NCI-H2081 treated with DMSO at 0.1 percent for 48 hours (cell line): ENCODE results near the gene PTPN9.
"Not testable (repeated sequence)": the region's sequence is repeated elsewhere in the genome, so short reads cannot be mapped to it uniquely, and the experiment has no call there.

Experiments
- DNase-seq: peaks from one replicate; lab custom pipeline; 2025; lab: John Stamatoyannopoulos, UW

Gene PTPN9

DNA sequence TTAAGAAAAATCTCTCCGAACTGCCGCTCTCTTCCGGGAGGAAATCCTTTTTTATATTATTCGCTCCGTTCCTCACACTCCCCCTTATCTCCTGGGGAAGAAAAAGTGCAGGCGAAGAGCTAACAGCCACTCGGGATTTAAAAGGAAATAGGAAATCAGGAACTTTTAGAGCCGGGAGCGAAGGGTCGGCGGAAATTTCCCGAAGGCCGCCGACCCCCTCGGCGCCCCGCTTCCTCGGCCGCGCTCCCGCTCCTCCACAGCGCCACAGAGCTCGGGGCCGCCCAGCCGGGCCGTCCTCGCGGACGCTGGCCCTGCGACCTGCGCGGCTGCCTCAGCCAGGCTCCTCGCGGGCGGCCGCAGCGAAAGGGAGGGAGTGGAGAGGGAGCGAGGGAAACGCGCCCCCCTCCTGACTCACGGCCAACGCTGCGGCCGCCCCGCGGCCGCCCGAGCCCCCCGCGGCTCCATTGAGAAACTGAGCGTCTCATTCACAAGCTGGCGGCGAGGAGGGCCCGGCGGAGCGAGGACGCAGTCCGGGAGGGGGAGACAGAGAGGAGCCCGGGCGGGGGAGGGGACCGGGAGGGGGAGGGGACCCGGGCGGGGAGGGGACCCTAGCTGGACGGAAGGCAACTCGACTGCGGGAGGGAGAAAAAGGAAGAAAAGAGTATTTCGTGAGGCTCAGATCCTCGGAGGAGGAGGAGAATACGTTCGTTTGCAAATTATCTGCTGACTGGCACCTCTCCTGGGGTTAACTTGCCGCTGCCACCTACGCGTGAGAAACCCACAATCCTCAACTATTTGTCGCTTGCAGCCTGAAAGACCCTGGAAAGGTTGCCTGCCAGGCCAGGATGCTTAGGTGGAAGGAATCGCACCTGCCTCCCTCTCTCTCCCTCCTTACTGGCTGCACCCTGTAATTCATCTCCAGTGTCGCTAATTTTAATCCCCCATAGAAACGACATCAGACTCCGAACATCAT lies at the start of gene PTPN9:
Gene PTPN9 (minus strand): TSS at position 368 of the 973 bp plus-strand sequence. CDS start 539 bp downstream, outside the sequence.
- DNase-seq: peak; percentile 29

DNA sequence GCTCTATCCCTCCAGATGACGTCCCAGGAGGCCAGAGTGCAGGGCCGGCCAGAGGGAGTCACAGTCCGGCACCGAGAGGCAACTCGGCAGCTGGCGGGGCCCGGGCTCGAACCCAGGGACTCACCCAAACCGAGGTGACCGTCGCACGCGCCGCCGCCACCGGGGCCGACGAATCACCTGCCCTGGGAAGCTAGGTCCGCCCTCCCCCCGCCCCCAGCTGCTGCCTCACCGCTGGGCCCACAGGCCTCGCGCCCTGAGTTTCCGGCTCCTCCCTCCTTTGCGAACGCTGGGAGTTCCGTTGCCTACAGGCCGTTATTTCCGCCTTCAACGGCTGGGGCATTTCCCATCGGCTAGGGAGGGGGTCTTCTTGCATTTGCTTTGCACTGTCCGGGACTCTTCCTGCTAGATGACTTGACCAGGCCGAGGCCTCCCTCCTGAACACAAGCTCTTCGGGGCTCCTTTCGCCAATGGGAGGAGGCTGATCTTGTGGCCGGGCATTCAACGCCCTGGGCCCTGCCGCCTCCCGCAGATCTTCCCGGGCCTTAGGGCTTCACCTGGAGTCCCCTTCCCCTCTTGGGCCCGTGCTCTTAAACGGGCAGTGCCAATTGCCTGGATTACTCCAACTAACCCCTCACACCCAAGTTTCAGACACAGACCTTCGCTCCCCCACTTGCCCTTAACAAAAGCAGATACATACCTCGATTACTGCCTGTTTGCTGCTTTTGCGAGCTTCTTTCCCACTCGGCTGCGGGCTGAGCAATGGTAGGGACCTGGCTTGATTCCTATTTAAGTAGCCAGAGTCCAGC lies 46.6 kb upstream of the PTPN9 start, which contains the start of gene SNUPN:
Gene SNUPN (minus strand): TSS at position 184 of the 806 bp plus-strand sequence. CDS start 4,674 bp downstream, outside the sequence.
- peak; percentile 56 for DNase-seq

GRCh38 chr15:75622505-75622904 lies 43.4 kb upstream of the PTPN9 start:
- no peak for DNase-seq

GRCh38 chr15:75620841-75621391 lies 41.8 kb upstream of the PTPN9 start:
- DNase-seq: no peak

DNA sequence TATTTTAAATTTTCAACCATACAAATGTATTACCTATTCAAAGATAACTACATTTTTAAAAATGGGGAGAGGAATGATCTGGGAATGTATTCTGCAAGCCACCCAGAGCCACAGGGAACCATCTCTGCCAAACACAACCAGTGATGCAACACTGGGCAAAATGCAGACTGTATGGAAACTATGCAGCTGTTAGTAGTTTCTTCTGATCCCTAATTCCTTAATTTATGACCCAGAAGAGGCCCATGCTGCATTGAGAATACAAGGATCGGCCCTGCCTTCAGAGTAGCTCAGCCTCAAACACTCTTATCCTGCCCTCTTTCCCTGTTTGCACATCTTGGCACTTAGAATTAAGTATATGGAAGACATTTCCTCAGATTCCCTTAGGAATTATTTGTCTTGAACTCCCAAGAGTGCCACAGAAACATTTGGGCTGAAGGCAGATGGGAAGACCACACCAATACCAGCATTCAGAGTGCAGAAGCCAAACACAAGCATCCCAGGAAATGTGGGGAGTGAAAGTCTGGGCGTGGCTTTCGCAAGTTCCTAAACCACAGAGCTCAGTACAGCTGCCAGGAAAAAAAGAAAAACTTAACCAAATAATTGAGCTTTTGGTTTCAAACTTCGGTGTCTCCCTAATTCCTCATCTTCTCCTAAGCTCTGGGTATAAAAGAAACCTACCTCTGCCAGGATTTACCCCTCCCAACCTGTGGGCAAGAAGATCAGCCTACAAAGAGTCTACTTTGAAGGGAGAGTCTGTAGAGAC lies 41.1 kb upstream of the PTPN9 start:
- DNase-seq: no peak

- no peak for DNase-seq
Observed at GRCh38 chr15:75616766-75617165, 37.7 kb upstream of the PTPN9 start.

DNA sequence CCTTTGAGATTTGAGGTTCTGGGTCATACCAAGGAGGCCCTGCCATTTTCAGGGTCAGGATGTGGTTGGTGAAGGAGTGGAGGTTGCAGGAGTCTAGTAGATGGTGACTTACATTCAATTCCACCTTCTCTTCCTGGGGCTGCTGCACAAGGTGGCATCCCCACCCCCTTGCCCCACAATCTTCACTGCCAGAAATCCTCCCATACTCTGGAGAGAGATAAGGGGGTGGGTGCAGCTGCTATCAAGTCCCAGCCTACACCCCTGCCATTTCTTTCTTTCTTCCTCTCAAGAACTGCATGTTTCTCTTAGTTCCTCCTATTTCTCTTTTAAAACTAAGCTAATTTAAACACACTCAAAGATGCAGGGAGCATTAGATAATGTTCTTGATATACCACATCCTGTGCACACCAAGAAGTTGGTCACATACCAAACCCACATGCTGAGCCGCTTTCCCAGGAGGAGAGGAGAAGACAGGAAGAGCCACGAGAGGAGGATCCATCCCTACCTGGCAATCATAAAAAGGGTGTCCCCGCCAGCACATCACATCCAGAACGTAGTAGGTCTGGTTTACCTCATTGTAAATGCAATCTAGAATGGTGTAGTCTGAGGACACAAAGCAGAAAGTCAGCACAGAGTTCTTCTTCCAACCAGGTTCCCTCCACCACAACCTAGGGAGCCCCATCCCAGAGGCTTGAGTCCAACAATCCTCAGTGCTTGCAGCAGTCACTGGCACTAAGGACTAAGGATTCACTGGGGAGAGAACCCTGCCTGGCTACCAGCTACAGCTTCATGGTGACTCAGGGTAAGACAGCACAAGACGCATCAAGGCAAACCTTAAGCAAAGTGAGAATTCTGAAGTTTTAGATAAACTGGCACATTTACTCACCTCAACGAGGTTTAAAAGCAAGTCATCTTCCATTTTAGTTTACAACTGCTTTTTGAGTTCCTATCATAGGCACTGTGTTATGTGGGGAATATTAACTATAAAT lies 27.9 kb upstream of the PTPN9 start:
- no peak for DNase-seq

GRCh38 chr15:75606026-75606425 lies 26.9 kb upstream of the PTPN9 start:
- DNase-seq: no peak

DNA sequence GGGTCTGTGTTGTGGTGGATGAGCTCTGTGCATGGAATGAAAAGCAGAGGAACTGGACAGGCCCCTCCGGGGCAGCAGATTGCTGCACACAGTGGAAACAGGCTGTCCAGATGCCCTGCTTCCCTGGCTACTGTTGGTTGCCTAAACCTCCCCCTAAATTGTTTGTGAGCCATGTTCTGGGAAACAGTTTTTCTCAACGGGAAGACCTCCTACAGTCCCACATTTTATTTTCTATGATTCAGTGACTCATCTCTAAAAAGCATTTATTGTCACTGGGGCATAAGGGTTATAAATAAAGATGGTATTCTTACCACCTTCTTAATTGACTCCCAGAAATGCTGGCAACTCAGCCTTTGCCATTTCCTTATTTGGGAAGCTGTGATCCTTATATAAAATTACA lies 20.3 kb upstream of the PTPN9 start:
- no peak for DNase-seq

GRCh38 chr15:75598361-75598760 lies 19.2 kb upstream of the PTPN9 start:
- DNase-seq: no peak

- no peak for DNase-seq
Observed at GRCh38 chr15:75597667-75598341, 18.7 kb upstream of the PTPN9 start.

- no peak for DNase-seq
Observed at GRCh38 chr15:75596703-75597345, 17.7 kb upstream of the PTPN9 start.

DNA sequence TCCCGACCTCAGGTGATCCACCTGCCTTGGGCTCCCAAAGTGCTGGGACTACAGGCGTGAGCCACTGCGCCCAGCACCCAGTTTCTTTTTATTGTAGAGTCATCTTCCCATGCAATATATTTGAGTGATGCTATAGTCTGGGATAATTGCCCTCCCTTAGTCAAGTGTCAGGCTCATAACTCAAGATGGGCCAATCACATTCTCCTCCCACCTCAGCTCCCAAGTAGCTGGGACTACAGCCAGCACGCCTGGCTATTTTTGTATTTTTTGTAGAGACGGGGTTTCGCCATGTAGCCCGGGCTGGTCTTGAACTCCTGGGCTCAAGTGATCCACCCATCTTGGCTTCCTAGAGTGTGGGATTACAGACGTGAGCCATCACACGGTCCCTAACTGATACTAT lies 15.2 kb upstream of the PTPN9 start:
- no peak for DNase-seq

GRCh38 chr15:75591655-75592364 lies 12.7 kb upstream of the PTPN9 start:
- DNase-seq: no peak

GRCh38 chr15:75590239-75590638 lies 11.1 kb upstream of the PTPN9 start:
- no peak for DNase-seq

- no peak for DNase-seq
Observed at GRCh38 chr15:75589071-75589470, 10.0 kb upstream of the PTPN9 start.

DNA sequence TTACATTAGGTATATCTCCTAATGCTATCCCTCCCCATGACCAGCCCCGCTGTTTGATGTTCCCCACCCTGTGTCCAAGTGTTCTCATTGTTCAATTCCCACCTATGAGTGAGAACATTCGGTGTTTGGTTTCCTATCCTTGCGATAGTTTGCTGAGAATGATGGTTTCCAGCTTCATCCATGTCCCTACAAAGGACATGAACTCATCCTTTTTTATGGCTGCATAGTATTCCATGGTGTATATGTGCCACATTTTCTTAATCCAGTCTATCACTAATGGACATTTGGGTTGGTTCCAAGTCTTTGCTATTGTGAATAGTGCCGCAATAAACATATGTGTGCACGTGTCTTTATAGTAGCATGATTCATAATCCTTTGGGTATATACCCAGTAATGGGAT lies 7.3 kb upstream of the PTPN9 start:
- not testable (repeated sequence) for DNase-seq

GRCh38 chr15:75584121-75584520 lies 5.0 kb upstream of the PTPN9 start:
- DNase-seq: no peak

- no peak for DNase-seq
Observed at GRCh38 chr15:75583701-75584100, 4.6 kb upstream of the PTPN9 start.
